Measurements from ENCODE around the gene SPON1. TPM values are rescaled to one million over a fixed set of nuclear protein-coding genes. Genes with fewer than 3 reads are reported as not detected.

The SPON1 gene
- total and polyA plus RNA-seq, 2 donors (not counting 1 experiment from before 2014, with no cell fraction given), result 0.30 TPM; not detected in 1

GRCh38 chr11:14036469-14036868 lies 73.9 kb downstream of the SPON1 start:
- ATAC-seq (ENCODE audit: low read depth) (no peak), DNase-seq (no peak)
- peaks cover 13% of the 10 kb centered on the region for H3K27me3 Mint-ChIP-seq
- Histone ChIP-seq H2AFZ (ENCODE audit: insufficient read depth, low read depth, low read length, poor library complexity, severe bottlenecking) (no peak overlapping the region), H4K20me1 (ENCODE audit: control insufficient read depth, insufficient read depth, low read length, poor library complexity, severe bottlenecking) (no peaks in the 10 kb centered on the region), H3K27me3 (replicated peaks in 1 of 4; ENCODE audit: control extremely low read depth in 1 of 4, control insufficient read depth in 3 of 4, insufficient read depth in 4 of 4, low read length in 3 of 4) (peaks cover 0 to 6% (median 2%) of the 10 kb centered on the region in 4 experiments), H3K4me1 (ENCODE audit: control insufficient read depth in 2 of 2, insufficient read depth in 2 of 2, low read length in 2 of 2) (no peaks in the 10 kb centered on the region), H3K4me3 (ENCODE audit: control extremely low read depth in 1 of 5, extremely low read depth in 1 of 5, insufficient read depth in 1 of 5, low read depth in 2 of 5, low read length in 4 of 5) (no peak overlapping the region), H3K36me3 (replicated peaks in 1 of 2; ENCODE audit: control extremely low read depth in 1 of 2, control insufficient read depth in 1 of 2, extremely low read depth in 1 of 2, insufficient read depth in 2 of 2, low read length in 1 of 2) (no peaks in the 10 kb centered on the region), H3K79me2 (ENCODE audit: control insufficient read depth, insufficient read depth, low read length) (no peaks in the 10 kb centered on the region), H3K27ac (ENCODE audit: low read length in 2 of 2) (no peak overlapping the region), H3K9me3 (ENCODE audit: control extremely low read depth in 1 of 3, control insufficient read depth in 2 of 3, insufficient read depth in 1 of 3, low read length in 2 of 3) (peaks cover 0 to 4% (median 0%) of the 10 kb centered on the region in 3 donors), H3K9ac (ENCODE audit: low read length) (no peak overlapping the region), H3K4me2 (replicated peaks; ENCODE audit: low read depth, low read length, poor library complexity, severe bottlenecking) (no peak overlapping the region)
- intact Hi-C loops (cut with micrococcal nuclease), result no loop called here
- H3K9me3 Mint-ChIP-seq (ENCODE audit: insufficient read depth), result no peaks in the 10 kb centered on the region
- 93% methylated on average over 2 of the region's 3 CpGs for WGBS (ENCODE audit: insufficient coverage)
- no peaks in the 10 kb centered on the region for H3K4me1 Mint-ChIP-seq
- no peak overlapping the region for H3K27ac Mint-ChIP-seq
- CTCF ChIA-PET, result no interaction called here
- POLR2A ChIA-PET, result no interaction called here
- H3K4me3 Mint-ChIP-seq, result no peak overlapping the region
- TF ChIP-seq EZH2 (IDR thresholded peaks at IDR 0.05; ENCODE audit: borderline replicate concordance, insufficient read depth, low read depth, low read length, poor library complexity, severe bottlenecking) (no peak), CTCF (IDR thresholded peaks at IDR 0.05) (no peak)

GRCh38 chr11:14041040-14041439 lies 78.5 kb downstream of the SPON1 start:
- no peak overlapping the region for H3K27ac ChIP-seq (ENCODE audit: low read length in 2 of 2)
- H3K4me2 ChIP-seq (replicated peaks; ENCODE audit: low read depth, low read length, poor library complexity, severe bottlenecking), result no peak overlapping the region
- CTCF ChIA-PET, result no interaction called here
- ATAC-seq (ENCODE audit: low read depth) (no peak), DNase-seq (no peak)
- peaks cover 11% of the 10 kb centered on the region for H3K27me3 Mint-ChIP-seq
- no peaks in the 10 kb centered on the region for H3K79me2 ChIP-seq (ENCODE audit: control insufficient read depth, insufficient read depth, low read length)
- H3K9me3 Mint-ChIP-seq (ENCODE audit: insufficient read depth), result no peaks in the 10 kb centered on the region
- intact Hi-C loops (cut with micrococcal nuclease), result no loop called here
- POLR2A ChIA-PET, result no interaction called here
- no peaks in the 10 kb centered on the region for H3K36me3 ChIP-seq (replicated peaks in 1 of 2; ENCODE audit: control extremely low read depth in 1 of 2, control insufficient read depth in 1 of 2, extremely low read depth in 1 of 2, insufficient read depth in 2 of 2, low read length in 1 of 2)
- no peak overlapping the region for H3K4me3 ChIP-seq (ENCODE audit: control extremely low read depth in 1 of 5, extremely low read depth in 1 of 5, insufficient read depth in 1 of 5, low read depth in 2 of 5, low read length in 4 of 5)
- H3K27ac Mint-ChIP-seq, result no peak overlapping the region
- H3K4me3 Mint-ChIP-seq, result no peak overlapping the region
- H3K9me3 ChIP-seq (ENCODE audit: control extremely low read depth in 1 of 3, control insufficient read depth in 2 of 3, insufficient read depth in 1 of 3, low read length in 2 of 3), result peaks cover 0 to 4% (median 0%) of the 10 kb centered on the region in 3 donors
- no peak overlapping the region for H3K9ac ChIP-seq (ENCODE audit: low read length)
- H3K4me1 ChIP-seq (ENCODE audit: control insufficient read depth in 2 of 2, insufficient read depth in 2 of 2, low read length in 2 of 2), result no peaks in the 10 kb centered on the region
- no peaks in the 10 kb centered on the region for H4K20me1 ChIP-seq (ENCODE audit: control insufficient read depth, insufficient read depth, low read length, poor library complexity, severe bottlenecking)
- H3K27me3 ChIP-seq (replicated peaks in 1 of 4; ENCODE audit: control extremely low read depth in 1 of 4, control insufficient read depth in 3 of 4, insufficient read depth in 4 of 4, low read length in 3 of 4), result no peaks in the 10 kb centered on the region
- TF ChIP-seq EZH2 (IDR thresholded peaks at IDR 0.05; ENCODE audit: borderline replicate concordance, insufficient read depth, low read depth, low read length, poor library complexity, severe bottlenecking), result no peak
- no peak overlapping the region for H2AFZ ChIP-seq (ENCODE audit: insufficient read depth, low read depth, low read length, poor library complexity, severe bottlenecking)
- WGBS (ENCODE audit: insufficient coverage), result 83% methylated on average over 1 of the region's 4 CpGs
- H3K4me1 Mint-ChIP-seq, result no peaks in the 10 kb centered on the region

Data from B cell (primary cell).